Astrocyte of the hippocampus (primary cell): Measurements from ENCODE around the gene WNK2.
"Not testable (repeated sequence)": the region's sequence is repeated elsewhere in the genome, so short reads cannot be mapped to it uniquely, and the experiment has no call there.

Experiments used
- DNase-seq: peaks from one replicate; pipeline ENCODE4 v3.0.0; 2011; ENCODE audit warnings: low read depth, low spot score

The WNK2 gene

DNA sequence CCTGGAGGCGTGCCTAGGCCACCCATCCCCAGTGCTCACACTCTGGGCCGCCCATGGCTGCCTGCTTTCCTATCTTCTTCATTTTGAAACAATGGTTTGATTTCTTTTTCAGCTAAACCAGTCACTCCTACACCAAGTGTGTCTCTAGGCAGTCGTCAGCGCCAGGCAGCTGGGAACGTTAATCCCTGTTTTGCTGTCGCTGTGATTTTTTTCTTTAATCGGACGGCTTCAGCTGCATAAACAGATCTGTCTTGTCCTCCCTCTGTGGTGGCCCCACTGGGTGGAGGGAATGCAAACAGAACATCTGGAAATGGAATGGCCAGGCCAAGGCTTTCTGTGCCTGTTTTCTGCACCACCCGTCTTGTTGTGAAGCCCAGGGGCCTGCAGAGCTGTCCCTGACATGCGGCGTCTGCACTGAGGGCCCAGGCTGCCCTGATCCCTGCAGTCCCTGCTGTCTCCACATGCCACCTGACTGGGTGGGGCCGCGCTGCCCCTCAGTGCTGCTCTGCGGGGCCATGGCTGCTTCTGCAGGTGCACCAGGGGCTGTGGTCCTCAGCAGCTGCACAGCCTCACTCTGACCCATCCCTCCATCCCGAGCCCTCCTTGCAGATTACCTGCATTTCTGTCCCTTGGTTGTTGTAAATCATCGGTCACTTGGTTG is 51.5 kb downstream of the WNK2 start:
- no peak for DNase-seq

DNA sequence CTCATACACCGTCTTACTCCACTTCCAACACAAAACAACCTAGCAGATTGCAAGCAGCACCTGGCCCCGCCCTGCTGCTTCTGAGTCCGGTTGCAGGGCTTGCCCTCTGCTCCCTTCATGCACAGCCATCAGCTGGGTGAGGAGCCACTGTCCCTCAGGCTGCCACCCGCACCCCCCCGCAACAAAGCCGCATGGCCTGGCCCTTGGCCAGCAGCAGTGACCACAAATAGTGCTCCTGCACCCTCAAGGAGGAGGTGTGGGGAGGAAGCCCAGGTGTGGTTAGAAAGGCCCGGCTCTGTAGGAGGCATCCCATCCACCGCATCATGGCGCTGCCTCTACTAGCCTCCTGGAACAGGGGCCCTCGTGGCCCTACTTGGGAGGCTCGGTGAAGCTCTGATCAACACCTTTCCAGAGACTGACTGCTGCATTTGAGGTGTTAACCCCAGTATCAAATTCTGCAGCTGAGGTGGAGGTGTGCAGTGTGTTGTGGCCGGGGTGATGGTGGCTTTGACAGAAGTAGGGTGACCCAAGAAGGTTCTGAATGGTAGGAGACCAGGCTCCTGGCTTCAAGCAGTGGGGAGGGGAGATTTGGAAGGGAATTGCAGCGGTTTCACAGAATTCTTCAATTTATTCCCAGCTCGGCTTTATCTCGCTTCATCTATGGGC is 52.7 kb downstream of the WNK2 start:
- DNase-seq: no peak

DNA sequence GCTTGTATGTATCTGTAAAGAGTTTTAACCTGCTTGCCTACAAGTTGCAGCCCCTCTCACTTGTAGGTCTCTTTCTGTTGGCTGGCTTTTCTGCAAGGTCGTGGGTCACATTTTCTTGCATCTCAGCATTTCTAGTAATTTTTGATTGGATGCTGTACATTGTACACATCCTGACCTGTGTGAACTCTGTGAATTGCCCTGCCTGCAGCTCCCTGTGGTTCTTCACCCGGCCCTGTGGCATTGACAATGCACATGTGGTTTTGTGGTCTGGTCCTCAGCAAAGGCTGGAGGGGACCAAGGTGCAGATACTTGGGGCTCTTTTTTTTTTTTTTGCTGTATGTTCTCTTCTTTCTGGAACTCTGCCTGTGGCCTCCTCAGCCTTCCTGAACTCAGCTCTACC is 53.6 kb downstream of the WNK2 start:
- DNase-seq: no peak

DNA sequence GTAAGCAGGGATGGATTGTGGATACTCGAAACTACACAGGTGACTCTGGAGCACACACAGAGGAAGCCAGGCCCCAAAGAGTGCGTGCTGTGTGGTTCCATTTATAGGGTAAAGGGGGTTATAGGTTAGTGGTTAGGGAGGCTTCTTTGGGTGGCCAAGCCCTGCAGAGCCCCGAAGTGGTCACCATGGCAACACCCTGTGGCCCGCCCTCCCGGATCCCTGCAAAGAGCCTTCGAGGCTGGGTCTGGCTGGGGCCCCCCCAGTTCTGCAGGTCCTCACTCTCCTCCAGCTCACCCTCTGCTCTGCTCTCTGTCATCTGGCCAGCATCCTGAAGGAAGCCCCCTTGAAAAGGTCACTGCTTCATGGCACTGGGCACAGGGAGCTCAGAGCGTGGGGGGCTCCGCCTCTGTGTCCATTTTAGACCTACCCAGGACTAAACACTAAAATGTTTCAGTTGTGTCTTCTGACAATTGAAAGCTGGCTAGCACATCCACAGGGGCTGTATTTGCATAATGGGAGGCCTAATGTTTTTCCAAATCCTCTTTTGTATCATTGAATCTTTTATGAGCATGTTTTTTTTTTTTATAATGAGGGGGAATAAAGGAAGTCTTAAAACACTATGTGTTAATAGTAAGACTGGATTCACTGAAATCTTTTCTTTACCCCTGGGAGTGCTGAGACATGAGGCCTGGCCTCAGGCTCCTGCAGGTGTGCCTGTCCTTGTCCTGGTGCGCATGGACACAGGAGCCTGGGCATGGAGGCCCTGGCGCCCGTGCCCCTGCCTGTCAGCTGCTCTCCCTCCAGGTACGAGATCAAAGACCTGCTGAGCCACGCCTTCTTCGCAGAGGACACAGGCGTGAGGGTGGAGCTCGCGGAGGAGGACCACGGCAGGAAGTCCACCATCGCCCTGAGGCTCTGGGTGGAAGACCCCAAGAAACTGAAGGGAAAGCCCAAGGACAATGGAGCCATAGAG is 55.3 kb downstream of the WNK2 start:
- no peak for DNase-seq

DNA sequence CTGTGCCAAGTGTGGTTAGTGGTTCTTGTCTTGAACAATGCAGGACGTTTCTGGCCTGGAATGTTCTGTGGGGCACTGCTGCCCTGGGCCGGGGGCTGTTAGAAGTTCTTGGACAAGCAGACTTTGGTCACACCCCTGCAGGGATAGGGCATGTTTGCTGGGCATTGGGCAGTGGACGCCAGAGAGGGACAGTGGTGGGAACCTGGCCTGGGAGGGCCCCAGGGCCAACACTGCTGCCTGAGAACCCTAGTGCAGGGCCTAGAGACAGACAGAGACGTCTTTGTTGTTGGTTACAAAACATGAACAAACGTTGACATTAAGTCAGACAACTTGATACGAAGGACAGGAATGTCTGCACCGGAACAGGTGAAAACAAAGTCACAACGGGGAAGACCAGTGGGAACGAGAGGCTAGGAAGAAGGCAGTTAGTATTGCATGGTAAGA is 57.0 kb downstream of the WNK2 start:
- peak; percentile 79 for DNase-seq

DNA sequence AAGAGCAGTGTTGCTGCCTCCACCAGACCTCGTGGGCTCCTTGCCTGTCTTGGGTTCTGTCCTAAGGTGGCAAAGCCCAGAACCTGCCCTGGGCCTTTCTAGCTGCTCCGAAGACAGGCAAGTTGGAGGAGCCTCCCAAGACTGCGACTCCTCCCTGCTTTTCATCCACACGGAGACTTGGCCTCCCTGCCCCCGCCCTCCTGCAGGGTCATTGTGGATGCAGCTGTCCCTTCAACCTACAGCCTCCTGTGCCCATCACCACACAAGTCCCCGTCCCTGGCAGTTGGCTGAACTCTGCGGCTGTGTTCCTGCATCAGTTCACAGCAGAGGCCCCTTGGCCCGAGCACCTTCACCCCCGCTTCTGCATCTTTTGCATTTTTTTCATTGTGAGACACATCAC is 59.2 kb downstream of the WNK2 start:
- DNase-seq: no peak

DNA sequence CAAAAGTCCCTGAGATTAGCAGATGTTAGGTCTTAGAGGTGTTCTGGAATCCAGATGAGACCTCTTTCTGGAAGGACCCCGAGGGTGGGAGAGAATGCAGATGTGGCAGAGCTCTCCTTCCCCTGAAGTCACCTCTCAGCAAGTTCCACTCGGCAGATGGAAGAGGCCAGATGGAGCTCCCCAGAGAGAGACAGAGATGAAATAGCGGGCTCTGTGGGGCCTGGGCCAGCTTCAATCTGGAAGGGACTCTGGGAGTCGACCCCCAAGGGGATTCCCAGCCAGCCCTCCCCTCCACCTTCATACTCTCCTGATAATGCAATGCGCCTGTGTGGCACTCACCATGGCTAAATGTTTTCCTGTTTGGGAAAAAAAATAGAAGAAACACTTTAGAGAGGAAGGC is 60.2 kb downstream of the WNK2 start:
- DNase-seq: no peak

DNA sequence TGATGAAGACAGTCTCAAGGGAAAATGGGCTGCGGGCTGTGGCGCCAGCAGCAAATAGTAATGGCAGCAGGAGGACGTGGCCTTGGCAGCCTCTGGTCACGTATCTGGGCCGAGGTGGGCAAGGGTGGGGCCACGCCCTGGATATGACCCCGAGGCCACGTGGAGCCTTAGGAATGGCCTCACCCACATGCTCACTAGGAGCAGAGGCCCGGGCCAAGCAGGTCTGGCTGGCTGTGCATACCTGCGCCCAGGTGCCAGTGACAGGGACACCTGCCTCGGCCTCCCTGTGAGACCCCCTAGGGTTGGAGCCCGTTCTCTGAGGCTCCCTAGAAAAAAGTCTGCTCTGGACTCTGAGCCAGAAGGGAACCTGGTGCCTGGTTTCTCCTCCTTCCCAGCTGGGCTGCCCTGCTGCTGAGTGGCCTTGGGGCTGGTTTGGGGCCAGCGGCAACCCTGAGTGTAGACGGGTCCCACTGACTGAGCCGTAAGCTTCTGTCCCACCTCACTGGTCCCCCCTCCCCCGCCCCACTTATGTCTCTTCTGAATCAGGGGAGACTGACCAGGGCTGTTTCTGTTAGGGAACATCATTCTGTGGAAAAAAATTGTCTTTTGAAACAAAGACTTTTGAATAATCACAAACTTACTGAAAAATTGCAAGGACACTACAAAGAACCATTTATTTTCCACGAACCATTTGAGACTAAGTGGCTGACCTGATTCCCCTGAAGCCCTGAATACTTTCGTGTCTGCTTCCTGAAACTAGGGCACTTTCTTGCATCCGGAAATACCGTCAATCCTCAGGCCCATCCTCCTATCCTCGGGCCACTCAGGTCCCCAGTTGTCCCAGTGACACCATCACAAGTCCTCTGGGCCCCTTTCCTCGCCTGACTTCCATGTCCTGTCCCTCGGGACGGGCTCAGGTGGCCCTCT is 60.8 kb downstream of the WNK2 start:
- no peak for DNase-seq

DNA sequence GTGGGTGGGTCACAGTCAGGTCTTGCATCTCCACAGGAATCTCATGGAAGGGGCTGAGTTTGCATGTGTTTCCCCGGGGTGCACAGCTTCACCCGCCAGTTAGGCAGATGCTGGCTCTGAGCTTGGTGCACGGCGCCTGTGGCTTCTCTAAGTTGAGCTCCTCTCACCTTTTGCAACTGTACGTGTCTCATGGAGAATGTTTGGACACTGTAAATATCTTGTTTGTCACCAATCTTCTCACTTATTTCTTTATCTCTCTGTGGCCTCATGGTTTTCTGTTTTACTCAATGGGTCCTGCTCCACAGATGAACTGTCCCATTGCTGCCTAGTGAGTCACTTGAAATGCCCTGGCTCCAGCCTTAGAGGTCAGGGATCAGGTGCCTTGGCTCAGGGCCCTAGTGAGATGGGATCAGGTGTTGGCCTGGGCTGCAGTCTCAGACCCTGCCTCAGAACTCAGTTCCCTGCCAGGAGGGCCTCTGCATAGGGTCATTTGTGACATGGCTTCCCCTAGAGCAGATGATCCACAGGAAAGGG is 61.6 kb downstream of the WNK2 start:
- no peak for DNase-seq

DNA sequence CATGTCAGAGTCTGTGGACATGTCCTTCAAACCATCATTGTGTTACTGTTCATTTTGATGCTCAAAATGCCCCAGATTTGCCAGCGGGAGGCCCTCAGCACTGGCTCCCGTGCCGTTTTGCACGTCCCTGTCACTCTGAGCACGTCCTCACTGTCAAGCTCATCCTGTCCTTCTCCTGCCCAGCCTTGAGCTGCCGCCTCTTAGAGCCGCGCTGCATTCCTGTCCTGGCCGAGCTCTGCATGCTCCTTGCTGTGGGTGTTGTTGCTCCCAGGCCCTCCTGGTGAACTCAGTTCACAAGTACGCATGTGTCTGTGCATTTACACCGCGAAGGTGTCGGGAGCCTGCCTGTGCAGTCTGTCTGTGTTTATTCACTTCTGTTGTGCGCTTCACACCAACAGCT is 62.2 kb downstream of the WNK2 start:
- DNase-seq: no peak

DNA sequence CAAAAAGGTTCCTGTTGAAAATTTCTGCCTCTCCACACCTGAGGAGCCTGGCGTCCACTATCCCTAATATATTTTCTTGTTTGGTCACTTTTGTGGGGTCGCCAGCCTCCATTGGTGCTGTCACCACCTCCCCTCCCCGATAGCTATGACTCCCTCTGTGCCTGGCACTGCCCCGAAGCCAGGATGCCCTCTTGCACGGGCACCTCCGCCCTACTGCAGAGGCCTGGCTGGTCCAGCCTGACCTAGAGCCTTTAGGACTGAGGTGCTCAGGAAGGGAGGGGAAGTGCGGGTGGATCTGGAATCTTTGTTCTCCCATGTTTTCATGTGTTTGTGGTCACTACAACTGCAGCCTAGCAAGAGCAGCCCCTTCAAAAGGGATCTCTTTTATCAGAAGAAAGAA is 62.6 kb downstream of the WNK2 start:
- DNase-seq: no peak

DNA sequence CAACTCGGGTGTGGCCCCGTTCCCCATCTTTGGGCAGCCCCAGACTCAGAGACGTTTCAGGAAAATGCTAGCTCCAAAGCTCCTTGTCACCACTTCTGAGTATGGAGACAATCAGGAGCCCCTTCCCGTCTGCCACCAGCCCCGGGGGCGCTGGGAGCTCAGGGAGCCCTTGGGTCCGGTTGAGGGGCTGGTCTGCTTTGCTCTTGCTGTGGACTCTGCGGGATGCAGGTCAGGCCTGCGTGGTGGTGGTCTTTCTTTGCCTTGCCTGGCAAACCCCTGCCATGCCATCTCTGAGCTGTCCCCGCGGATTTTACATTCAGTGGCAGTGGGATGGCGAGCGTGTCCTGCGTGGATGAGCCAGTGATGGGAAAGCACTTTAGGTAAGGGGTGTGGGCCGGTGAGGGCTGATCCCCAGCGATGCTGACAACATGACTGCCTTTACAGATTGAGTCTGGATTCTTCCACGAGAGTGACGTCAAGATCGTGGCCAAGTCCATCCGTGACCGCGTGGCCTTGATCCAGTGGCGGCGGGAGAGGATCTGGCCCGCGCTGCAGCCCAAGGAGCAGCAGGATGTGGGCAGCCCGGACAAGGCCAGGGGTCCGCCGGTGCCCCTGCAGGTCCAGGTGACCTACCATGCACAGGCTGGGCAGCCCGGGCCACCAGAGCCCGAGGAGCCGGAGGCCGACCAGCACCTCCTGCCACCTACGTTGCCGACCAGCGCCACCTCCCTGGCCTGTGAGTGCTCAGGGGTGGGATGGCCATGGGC is 63.3 kb downstream of the WNK2 start:
- DNase-seq: no peak

DNA sequence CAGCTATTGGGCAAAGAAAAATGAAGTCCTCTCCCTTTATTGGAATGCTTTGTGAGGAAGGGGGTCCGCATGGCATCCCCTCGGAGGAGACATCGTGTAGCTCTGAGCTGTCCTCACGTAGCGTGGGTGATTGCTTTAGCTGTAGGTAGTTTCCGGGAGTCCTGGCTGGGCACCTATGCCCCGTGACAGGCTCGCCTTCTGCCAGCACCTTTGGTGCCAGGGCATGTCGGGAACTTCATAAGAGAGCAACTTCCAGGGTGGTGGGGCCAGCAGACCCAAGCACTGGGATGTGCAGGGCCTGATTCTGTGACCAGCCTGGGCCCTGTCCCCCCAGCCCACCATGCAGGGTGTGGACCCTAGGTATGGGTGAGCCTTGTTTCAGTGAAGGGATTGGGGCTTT is 64.0 kb downstream of the WNK2 start:
- DNase-seq: no peak

DNA sequence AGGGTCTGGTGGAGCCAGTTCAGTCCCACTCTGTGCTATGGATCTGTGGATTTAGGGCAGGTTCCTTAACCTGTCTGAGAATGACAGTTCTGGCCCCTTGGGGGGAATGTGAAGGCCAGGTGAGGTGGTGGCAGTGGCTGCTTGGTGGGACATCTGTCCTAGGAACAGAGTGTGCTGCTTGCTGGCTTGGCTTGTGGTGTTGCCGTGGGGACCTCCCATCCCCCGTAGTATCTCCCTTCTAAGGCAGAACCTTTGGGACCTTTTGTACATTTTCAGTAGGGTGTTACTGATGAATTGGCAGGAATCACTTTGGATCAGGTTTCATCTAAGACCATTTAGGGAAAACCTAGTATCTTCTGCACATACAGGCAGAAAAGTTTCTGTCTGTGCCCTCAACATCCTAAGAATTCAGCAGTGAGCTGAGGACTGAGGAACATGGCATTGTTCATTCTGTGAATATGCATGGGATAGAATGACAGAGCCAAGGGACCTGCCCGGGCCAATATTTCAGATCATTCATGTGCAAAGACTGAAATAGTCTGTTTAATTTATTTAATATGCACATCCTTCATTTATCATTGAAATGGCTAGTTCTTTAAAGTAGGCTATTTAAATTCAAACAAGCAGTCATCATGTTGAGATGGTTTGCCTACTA is 64.6 kb downstream of the WNK2 start:
- no peak for DNase-seq

DNA sequence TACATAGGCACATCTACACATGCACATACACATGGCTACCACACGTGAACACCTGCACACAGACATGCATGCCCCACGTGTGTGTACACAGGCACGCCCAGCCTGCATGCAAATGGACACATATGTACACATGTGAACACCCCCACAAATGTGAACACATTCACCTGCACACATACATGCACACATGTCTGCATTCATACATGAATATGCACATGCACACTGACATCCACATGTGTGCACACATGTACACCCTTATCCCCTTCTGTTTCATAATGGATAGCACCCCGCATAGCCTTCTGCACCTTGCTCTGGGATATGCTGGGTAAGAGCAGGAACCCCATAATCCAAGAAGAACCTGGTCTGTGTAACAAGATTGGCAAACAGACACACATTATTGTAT is 66.2 kb downstream of the WNK2 start:
- DNase-seq: no peak

DNA sequence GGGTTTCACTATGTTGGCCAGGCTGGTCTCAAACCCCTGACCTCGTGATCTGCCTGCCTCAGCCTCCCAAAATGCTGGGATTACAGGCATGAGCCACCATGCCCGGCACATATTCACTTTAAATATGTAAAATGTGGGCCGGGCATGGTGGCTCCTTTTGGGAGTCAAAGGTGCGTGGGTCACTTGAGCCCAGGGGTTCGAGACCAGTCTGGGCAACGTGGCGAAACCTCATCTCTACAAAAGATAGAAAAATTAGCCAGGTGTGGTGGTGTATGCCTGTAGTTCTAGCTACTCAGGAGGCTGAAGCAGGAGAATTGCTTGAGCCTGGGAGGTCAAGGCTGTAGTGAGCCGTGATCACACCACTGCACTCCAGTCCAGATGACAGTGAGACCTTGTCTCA is 67.4 kb downstream of the WNK2 start:
- not testable (repeated sequence) for DNase-seq

DNA sequence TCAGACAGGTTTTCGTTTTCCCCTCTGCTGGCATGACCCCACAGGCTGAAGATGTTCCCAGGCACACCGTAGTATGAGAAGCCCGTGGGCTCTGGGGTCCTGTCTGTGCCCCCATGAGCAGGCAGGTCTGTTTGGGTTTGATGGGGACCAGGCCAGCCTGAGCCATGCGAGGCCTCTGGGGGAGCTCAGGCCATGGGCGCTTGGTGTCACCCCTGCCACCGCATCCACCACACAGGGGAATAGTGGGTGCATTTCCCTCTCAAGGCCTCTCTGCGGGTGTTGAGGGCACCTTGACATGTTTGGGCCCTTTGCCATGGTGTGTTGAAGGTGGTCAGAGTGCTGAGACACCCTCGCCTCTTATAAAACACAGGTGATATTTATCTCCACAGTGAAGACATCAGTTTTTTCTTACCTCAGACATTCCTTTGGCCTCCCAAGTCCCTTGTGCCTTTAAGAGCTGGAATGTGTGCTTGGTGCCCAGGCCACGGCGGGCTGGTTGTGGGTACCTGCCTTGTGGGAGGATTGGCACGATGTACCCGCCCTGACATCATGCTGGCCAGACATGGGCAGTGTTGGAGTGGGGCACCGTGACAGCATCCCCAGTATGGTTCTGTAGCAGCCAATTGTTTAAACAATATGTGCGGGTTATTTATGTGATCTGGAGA is 68.3 kb downstream of the WNK2 start:
- DNase-seq: no peak

DNA sequence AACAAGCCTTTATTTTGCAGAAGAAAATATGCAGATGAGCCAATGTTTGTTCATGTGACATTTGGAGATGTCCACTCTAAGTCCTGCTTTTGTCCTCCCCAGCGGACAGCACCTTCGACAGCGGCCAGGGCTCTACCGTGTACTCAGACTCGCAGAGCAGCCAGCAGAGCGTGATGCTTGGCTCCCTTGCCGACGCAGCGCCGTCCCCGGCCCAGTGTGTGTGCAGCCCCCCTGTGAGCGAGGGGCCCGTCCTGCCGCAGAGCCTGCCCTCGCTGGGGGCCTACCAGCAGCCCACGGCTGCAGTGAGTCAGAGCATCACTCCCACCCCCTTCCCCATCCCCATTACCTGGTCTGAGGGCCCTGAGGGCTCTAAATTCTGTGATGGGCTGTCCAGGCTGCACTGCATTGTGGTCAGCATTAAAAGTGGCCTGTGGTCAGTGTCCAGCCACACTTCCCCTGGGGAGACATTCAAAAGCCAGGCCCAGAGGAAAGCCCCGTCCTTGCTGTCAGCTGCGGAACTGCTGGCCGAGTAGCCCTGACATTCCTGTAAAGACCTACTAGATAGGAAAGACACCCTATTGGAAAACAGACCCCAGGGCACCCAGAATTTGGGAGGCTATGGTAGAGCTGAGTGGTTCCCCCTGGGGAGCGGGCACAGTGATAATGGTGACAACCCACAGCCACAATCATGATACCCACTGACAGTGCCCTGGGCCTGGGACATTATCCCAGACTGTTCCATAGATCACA is 69.0 kb downstream of the WNK2 start:
- no peak for DNase-seq

DNA sequence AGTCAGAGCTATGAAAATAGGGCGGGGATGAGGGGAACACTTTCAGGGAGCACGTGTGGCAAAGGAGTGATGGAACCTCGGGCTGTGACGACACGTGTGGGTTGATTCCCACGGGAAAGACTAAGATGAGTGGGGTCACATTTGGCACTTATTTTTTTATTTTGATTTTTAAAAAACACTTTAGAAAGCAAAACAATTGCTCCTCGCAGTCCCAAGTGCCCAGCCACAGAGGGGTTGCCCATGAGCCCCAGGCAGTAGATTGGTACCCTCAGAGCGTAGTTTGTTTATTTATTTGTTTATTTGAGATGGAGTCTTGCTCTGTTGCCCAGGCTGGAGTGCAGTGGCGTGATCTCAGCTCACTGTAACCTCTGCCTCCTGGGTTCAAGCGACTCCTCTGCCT is 69.7 kb downstream of the WNK2 start:
- no peak for DNase-seq
